HG03439 (cell line): ENCODE data around the gene RBM18.

Experiments
- ATAC-seq: cut with Tn5 transposase; IDR thresholded peaks from one replicate; pipeline ENCODE4 v1.9.1; 2021; ENCODE audit warnings: mild to moderate bottlenecking, moderate library complexity; ENCODE audit not compliant: unreplicated experiment

Gene RBM18

GRCh38 chr9:122225312-122226141 is 39.1 kb downstream of the RBM18 start:
- no peak for ATAC-seq

GRCh38 chr9:122223435-122223834 is 41.2 kb downstream of the RBM18 start:
- no peak for ATAC-seq

- ATAC-seq, result no peak
These were observed 41.8 kb downstream of the RBM18 start for GRCh38 chr9:122222791-122223190.

- no peak for ATAC-seq
These were observed 43.3 kb downstream of the RBM18 start for GRCh38 chr9:122221183-122221811.

- no peak for ATAC-seq
These were observed 43.9 kb downstream of the RBM18 start for GRCh38 chr9:122220673-122221182.

- no peak for ATAC-seq
These were observed 44.6 kb downstream of the RBM18 start for GRCh38 chr9:122219856-122220672.

- no peak for ATAC-seq
These were observed 45.4 kb downstream of the RBM18 start for GRCh38 chr9:122218935-122219855.

- ATAC-seq, result no peak
These were observed 46.3 kb downstream of the RBM18 start for GRCh38 chr9:122218071-122218934.

- no peak for ATAC-seq
These were observed 47.0 kb downstream of the RBM18 start for GRCh38 chr9:122217640-122218039.

GRCh38 chr9:122216798-122217418 is 47.7 kb downstream of the RBM18 start:
- no peak for ATAC-seq

DNA sequence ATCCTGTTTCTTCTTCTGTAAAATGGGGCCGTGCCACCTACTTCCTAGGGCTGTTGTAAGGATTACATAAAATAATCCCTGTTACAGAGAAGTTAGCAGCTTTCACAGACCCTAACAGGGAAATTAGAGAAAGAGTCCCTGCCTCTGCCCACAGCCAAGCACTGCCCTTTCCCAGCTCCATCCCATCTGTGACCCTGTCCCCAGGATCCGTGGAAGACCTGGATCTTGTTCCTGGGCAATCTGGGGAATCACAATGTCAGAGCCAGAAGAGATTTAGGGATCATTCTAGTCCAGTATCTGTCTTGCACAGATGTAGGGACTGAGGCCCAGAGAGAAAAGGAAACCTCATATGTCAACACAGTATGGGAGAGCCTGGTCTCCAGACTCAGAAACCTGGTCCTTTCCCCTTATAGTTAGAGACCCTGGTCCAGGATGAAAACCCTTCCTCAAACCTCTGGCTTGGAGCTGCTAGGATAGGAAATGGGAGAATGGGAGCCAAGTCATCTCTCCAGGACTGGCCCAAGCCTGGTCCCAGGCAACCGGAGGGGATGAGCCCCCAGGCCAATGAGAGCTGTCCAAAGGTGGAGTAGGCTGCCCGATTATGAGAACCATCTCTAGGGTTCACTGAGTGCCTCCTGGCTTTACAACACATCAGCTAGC is 48.4 kb downstream of the RBM18 start:
- ATAC-seq, result no peak

GRCh38 chr9:122215663-122216062 is 49.0 kb downstream of the RBM18 start:
- no peak for ATAC-seq

DNA sequence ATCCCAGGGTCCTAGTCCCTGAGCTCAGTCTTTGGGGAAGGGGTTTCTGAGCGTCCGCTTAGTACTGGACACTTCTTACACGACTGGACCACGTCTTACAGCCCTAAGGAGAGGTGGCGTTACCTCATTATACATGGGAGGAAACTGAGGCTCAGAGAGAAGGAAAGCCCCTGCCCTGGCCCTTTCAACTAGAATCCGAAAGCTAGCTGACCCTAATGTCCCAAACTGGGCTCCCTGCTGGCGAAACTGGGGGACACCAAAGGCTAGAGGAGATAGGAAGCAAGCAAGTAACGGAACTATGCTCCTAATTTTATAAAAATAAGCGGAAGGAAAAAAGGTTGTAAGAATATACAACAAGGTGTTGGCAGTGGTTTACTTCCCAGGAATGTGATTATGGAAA is 50.1 kb downstream of the RBM18 start:
- ATAC-seq, result no peak

DNA sequence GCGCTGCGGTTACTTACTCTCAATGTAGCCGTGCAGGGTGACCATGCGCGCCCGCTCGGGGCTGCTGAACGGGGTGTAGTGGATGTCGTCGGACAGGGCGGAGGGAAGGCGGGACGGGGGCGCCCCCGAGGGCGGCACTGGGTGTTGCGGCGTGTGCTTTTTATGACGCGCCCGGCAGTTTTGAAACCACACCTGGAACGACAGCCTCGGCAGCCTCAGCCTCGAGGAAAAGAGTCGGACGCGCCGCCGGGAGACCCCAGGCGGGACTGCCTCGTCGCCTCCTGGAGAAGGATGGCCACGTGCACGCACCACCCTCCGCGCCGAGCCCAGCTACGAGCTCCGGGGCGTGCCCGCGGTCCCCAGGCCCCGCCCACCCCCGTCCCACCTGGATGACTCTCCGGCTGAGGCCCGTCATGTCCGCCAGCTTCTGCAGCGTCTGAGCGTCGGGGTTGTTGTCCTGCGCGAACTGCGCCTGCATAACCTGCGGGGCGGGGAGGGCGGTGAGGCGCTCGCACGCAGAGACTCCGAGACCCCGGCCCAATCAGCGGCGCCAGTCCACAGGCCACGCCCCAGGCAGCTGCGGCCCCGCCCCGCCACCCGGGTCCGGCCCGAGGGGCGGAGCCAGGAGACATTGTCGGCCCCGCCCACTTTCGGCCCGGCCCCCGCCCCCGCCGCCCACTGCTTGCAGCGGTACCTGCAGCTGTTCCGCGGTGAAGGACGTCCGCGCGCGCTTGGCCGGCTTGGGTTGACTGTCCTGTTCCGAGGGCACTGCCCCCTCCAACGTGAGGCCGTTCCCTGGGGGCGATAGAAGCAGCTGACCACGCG is 50.8 kb downstream of the RBM18 start:
- ATAC-seq, result no peak

- no peak for ATAC-seq
These were observed 51.5 kb downstream of the RBM18 start for GRCh38 chr9:122213102-122213588.

DNA sequence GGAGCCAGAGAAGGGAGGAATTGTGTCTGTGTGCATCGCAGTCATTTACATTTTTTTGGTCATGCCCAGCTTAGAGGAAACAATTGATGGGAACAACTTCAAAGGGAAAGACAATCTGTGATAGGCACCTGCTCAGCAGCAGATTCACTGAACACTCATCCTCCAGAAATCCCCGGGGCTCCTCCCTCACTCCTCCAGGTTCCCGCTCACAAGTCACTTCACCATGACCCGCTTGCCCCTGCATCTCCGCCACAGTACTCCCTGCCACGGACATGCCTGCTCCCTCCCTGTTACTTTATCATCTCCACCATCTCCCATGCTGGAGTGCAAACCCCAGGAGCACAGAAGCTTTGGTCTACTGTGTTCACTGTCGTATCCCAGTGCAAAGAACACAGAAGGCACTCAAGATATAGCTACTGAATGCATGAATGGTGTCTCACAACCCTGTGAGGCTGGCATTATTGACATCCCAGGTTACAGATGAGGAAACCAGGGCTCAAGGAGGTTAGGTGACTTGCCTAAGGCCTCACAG is 52.1 kb downstream of the RBM18 start:
- no peak for ATAC-seq

DNA sequence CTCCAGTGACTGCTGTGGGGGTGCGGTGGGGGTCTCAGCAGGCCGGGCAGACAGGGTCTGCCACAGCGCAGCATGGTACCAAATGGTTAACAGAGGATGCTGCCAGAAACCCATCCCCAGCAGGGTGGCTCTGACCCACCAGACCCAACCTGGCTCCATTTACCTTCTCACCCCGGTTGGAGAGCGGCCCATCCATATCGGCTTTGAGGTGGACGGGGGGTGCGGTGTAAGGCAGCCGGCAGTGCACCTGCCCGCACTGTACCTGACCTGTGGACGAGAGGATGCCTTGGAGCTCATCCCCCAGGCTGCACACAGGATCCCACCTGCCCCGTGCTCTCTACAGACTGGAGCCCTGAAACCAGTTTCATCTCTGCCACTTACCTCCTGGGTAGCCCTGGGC is 55.2 kb downstream of the RBM18 start:
- no peak for ATAC-seq
